ENCODE results near the gene PAN2. TPM values are rescaled to one million over a fixed set of nuclear protein-coding genes. Genes with fewer than 3 reads are reported as not detected.
A peak's percentile ranks its signal among the peaks of the same experiment; 100 is the strongest.
"Not testable (repeated sequence)": the region's sequence is repeated elsewhere in the genome, so short reads cannot be mapped to it uniquely, and the experiment has no call there.

PAN2 gene
- total RNA-seq, 3 donors from 2014 or later, result 44.3 to 84.4 (median 54.1) TPM

- Histone ChIP-seq H3K27me3 (no peaks in the 10 kb centered on the region), H3K9me3 (no peaks in the 10 kb centered on the region), H3K36me3 (no peaks in the 10 kb centered on the region), H3K27ac (peak overlapping the region; percentile 44 to 50), H3K4me3 (no peak overlapping the region), H3K4me1 (no peaks in the 10 kb centered on the region)
- TF ChIP-seq POLR2AphosphoS5 (IDR thresholded peaks at IDR 0.05), result no peak
- TF ChIP-seq CTCF (IDR thresholded peaks at IDR 0.05), result no peak
- TF ChIP-seq POLR2A (IDR thresholded peaks at IDR 0.05), result no peak
- no peak for DNase-seq (ENCODE audit: low spot score in 2 of 2)
- intact Hi-C loops (cut with DNase I; ENCODE audit: low total_unique reads), result no loop called here
Observed at GRCh38 chr12:56339158-56339422, 5.3 kb upstream of the PAN2 start.

- DNase-seq (ENCODE audit: low spot score in 2 of 2), result no peak
- no peaks in the 10 kb centered on the region for H3K4me1 ChIP-seq
- no peak for TF ChIP-seq POLR2A (IDR thresholded peaks at IDR 0.05)
- TF ChIP-seq CTCF (IDR thresholded peaks at IDR 0.05), result no peak
- TF ChIP-seq POLR2AphosphoS5 (IDR thresholded peaks at IDR 0.05), result no peak
- intact Hi-C loops (cut with DNase I; ENCODE audit: low total_unique reads), result no loop called here
- no peaks in the 10 kb centered on the region for H3K27me3 ChIP-seq
- H3K27ac ChIP-seq, result peak within 1 kb of the TSS; percentile 44 to 50
- no peaks in the 10 kb centered on the region for H3K9me3 ChIP-seq
- no peak within 1 kb of the TSS for H3K4me3 ChIP-seq
- no peaks in the 10 kb centered on the region for H3K36me3 ChIP-seq
Observed at GRCh38 chr12:56338308-56339157, 4.7 kb upstream of the PAN2 start, which contains the start of gene IL23A. Gene IL23A (plus strand): TSS chr12:56338884. CDS start chr12:56339045, 161 bp downstream.

DNA sequence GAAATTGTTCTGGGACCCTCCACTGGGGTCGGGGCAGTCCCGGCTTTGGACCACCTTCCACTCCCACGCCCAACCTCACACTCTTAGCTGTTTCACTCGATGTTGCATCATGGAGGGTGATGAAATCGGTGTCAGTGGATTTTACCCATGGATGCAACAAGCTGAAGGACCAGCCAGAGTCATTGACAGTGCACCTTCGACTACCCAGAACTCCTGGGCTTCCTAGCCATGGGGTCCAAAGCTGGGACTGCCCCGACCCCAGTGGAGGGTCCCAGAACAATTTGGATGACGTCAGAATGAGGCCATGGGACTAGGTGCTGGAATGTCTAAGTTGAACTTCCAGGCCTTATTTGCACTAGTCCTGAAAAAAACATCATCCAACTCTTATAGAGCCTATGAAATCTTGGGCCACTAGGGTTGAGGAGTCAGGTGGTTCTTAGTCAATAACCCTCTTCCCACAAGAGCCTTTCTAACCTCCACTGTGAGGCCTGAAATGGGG lies 4.0 kb upstream of the PAN2 start:
- TF ChIP-seq CTCF (IDR thresholded peaks at IDR 0.05) (no peak), POLR2AphosphoS5 (IDR thresholded peaks at IDR 0.05) (no peak), POLR2A (IDR thresholded peaks at IDR 0.05) (no peak)
- Histone ChIP-seq H3K36me3 (no peaks in the 10 kb centered on the region), H3K9me3 (no peaks in the 10 kb centered on the region), H3K27me3 (no peaks in the 10 kb centered on the region), H3K4me3 (no peak overlapping the region), H3K4me1 (no peaks in the 10 kb centered on the region), H3K27ac (no peak overlapping the region)
- DNase-seq (ENCODE audit: low spot score in 2 of 2), result no peak
- intact Hi-C loops (cut with DNase I; ENCODE audit: low total_unique reads), result no loop called here

- Histone ChIP-seq H3K4me1 (no peaks in the 10 kb centered on the region), H3K27ac (no peak overlapping the region), H3K36me3 (no peaks in the 10 kb centered on the region), H3K4me3 (no peak overlapping the region), H3K27me3 (no peaks in the 10 kb centered on the region), H3K9me3 (no peaks in the 10 kb centered on the region)
- TF ChIP-seq POLR2A (IDR thresholded peaks at IDR 0.05), result no peak
- TF ChIP-seq POLR2AphosphoS5 (IDR thresholded peaks at IDR 0.05), result no peak
- TF ChIP-seq CTCF (IDR thresholded peaks at IDR 0.05), result no peak
- intact Hi-C loops (cut with DNase I; ENCODE audit: low total_unique reads), result no loop called here
- no peak for DNase-seq (ENCODE audit: low spot score in 2 of 2)
Observed at GRCh38 chr12:56336361-56337167, 2.8 kb upstream of the PAN2 start.

DNA sequence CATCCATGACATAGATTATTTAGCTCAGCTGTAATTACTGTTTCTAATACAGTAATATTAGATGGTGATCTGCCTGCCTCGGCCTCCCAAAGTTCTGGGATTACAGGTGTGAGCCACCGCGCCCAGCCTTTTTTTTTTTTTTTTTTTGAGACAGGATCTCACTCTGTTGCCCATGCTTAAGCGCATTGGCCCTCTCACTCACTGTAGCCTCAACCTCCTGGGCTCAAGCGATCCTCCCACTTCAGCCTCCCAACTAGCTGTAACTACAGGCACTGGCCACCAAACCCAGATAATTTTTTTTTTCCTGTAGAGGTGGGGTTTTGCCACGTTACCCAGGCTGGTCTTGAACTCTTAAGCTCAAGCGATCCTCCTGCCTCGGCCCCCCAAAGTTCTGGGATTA lies 1.7 kb upstream of the PAN2 start:
- DNase-seq (ENCODE audit: low spot score in 2 of 2); H3K4me1 ChIP-seq; H3K4me3 ChIP-seq; H3K9me3 ChIP-seq; H3K27ac ChIP-seq; H3K27me3 ChIP-seq; H3K36me3 ChIP-seq; intact Hi-C loops (cut with DNase I; ENCODE audit: low total_unique reads): not testable (repeated sequence)

Measured in breast epithelium (tissue), 4 donors.